ENCODE measurements around the gene KLHL34. TPM values are rescaled to one million over a fixed set of nuclear protein-coding genes. Genes with fewer than 3 reads are reported as not detected.

The KLHL34 gene
- 0.21 TPM in 1 of 2 replicates, not detected in the other for total RNA-seq

GRCh38 chrX:21658152-21658737 is at the start of gene KLHL34:
Gene KLHL34, minus strand, starts transcription at chrX:21658330. Its CDS starts 542 bp downstream, at chrX:21657788.

Other genes with a start within 250 kb of the KLHL34 start
- not detected in 2 replicates for gene SMPX, start 99.8 kb upstream of the KLHL34 start, total RNA-seq
- gene MBTPS2, start 181.3 kb upstream of the KLHL34 start, total RNA-seq, result 4.6 and 8.3 TPM in 2 replicates
- gene YY2, start 197.7 kb upstream of the KLHL34 start, total RNA-seq, result 0.48 and 1.3 TPM in 2 replicates

All from tracheal epithelial cell (primary cell).